Mesenchymal stem cell (in vitro differentiated cells and primary cell): ENCODE results near the gene FBXO45.

Experiments used
- DNase-seq: peaks from one replicate; pipeline ENCODE4 v3.0.0-alpha.2; 2013
- H2AFZ ChIP-seq: one replicate; pipeline ENCODE4 v1.6.1; 2013; ENCODE audit warnings: low read depth, mild to moderate bottlenecking, control low read depth, inconsistent platforms, low read length, moderate library complexity
- H2AK5ac ChIP-seq: 2 replicates; pipeline ENCODE4 v1.6.1; 2013; ENCODE audit warnings: low read length, moderate library complexity, mild to moderate bottlenecking, inconsistent platforms; ENCODE audit not compliant: severe bottlenecking
- H2BK120ac ChIP-seq: one replicate; pipeline ENCODE4 v1.6.1; 2013; ENCODE audit warnings: low read depth, mild to moderate bottlenecking, inconsistent platforms, low read length, moderate library complexity
- H2BK12ac ChIP-seq, 2 experiments: one replicate each; pipeline ENCODE4 v1.6.1; 2013; ENCODE audit warnings: inconsistent platforms in 2 of 2, low read length in 2 of 2, mild to moderate bottlenecking in 2 of 2, moderate library complexity in 2 of 2, control low read depth in 1 of 2
- H2BK15ac ChIP-seq: one replicate; pipeline ENCODE4 v1.6.1; 2013; ENCODE audit warnings: mild to moderate bottlenecking, low read depth, inconsistent platforms; ENCODE audit not compliant: poor library complexity, severe bottlenecking
- H2BK5ac ChIP-seq: 2 replicates; pipeline ENCODE4 v1.6.1; 2013; ENCODE audit warnings: low read depth, mild to moderate bottlenecking, low read length, control low read depth, inconsistent platforms; ENCODE audit not compliant: poor library complexity, severe bottlenecking
- H3K14ac ChIP-seq, 2 experiments: one replicate each; pipeline ENCODE4 v1.6.1; 2013; ENCODE audit warnings: inconsistent platforms in 2 of 2, low read length in 2 of 2, control low read depth in 1 of 2, mild to moderate bottlenecking in 1 of 2, moderate library complexity in 1 of 2
- H3K18ac ChIP-seq, 2 experiments: one replicate each; pipeline ENCODE4 v1.6.1; 2013; ENCODE audit warnings: inconsistent platforms in 2 of 2, low read length in 2 of 2, control low read depth in 1 of 2, low read depth in 1 of 2, mild to moderate bottlenecking in 1 of 2
- H3K23ac ChIP-seq, 2 experiments: one replicate each; pipeline ENCODE4 v1.6.1; 2013; ENCODE audit warnings: inconsistent platforms in 2 of 2, low read length in 2 of 2, mild to moderate bottlenecking in 2 of 2, moderate library complexity in 2 of 2, control low read depth in 1 of 2
- H3K27ac ChIP-seq: 2 replicates; pipeline ENCODE4 v1.5.1; 2013; ENCODE audit warnings: mild to moderate bottlenecking, moderate library complexity, low read length, control low read depth, inconsistent platforms; ENCODE audit not compliant: poor library complexity, severe bottlenecking
- H3K27me3 ChIP-seq, 2 experiments: 2 replicates each; pipeline versions ENCODE4 v1.6.1 to v1.7.0; 2013; ENCODE audit warnings: low read length in 2 of 2, mild to moderate bottlenecking in 2 of 2, moderate library complexity in 2 of 2, control low read depth in 1 of 2, inconsistent platforms in 1 of 2; ENCODE audit not compliant: control insufficient read depth in 1 of 2, insufficient read depth in 1 of 2
- H3K36me3 ChIP-seq, 2 experiments: 2 replicates each; pipeline versions ENCODE4 v1.6.1 to v1.7.0; 2013; ENCODE audit warnings: low read length in 2 of 2, control low read depth in 1 of 2, inconsistent platforms in 1 of 2, low read depth in 1 of 2, mild to moderate bottlenecking in 1 of 2; ENCODE audit not compliant: insufficient read depth in 2 of 2, control insufficient read depth in 1 of 2
- H3K4ac ChIP-seq, 2 experiments: one replicate each; pipeline ENCODE4 v1.6.1; 2013; ENCODE audit warnings: inconsistent platforms in 2 of 2, low read length in 2 of 2, mild to moderate bottlenecking in 2 of 2, moderate library complexity in 2 of 2, control low read depth in 1 of 2, low read depth in 1 of 2
- H3K4me1 ChIP-seq: 2 replicates; pipeline ENCODE4 v1.6.1; 2013; ENCODE audit warnings: low read depth, low read length, control low read depth; ENCODE audit not compliant: control insufficient read depth, insufficient read depth
- H3K4me2 ChIP-seq: 2 replicates; pipeline ENCODE4 v1.6.1; 2013; ENCODE audit warnings: low read length, mild to moderate bottlenecking, inconsistent platforms; ENCODE audit not compliant: poor library complexity, severe bottlenecking
- H3K4me3 ChIP-seq, 2 experiments: 2 replicates each; pipeline versions ENCODE4 v1.5.1 to v1.7.0; 2013; ENCODE audit warnings: low read length in 2 of 2, mild to moderate bottlenecking in 2 of 2, control low read depth in 1 of 2, low read depth in 1 of 2; ENCODE audit not compliant: insufficient read depth in 1 of 2
- H3K79me1 ChIP-seq: replicated peaks from 2 replicates; pipeline ENCODE4 v1.6.1; 2013; ENCODE audit warnings: mild to moderate bottlenecking, control low read depth, low read length, inconsistent platforms; ENCODE audit not compliant: poor library complexity, severe bottlenecking
- H3K9ac ChIP-seq: 2 replicates; pipeline ENCODE4 v1.7.0; 2013; ENCODE audit warnings: mild to moderate bottlenecking, low read length, moderate library complexity
- H3K9me3 ChIP-seq: 2 replicates; pipeline ENCODE4 v1.7.0; 2013; ENCODE audit warnings: mild to moderate bottlenecking, low read length; ENCODE audit not compliant: control insufficient read depth
- H4K8ac ChIP-seq: one replicate; pipeline ENCODE4 v1.6.1; 2013; ENCODE audit warnings: inconsistent platforms, mild to moderate bottlenecking, low read length, moderate library complexity
- H4K91ac ChIP-seq: one replicate; pipeline ENCODE4 v1.6.1; 2013; ENCODE audit warnings: mild to moderate bottlenecking, low read length, inconsistent platforms
- WGBS: methylation state at CpG from one replicate; pipeline ENCODE4 v1.1.7; 2013; ENCODE audit warnings: mixed read lengths; 5-methylcytosine and 5-hydroxymethylcytosine counted together

FBXO45 gene

DNA sequence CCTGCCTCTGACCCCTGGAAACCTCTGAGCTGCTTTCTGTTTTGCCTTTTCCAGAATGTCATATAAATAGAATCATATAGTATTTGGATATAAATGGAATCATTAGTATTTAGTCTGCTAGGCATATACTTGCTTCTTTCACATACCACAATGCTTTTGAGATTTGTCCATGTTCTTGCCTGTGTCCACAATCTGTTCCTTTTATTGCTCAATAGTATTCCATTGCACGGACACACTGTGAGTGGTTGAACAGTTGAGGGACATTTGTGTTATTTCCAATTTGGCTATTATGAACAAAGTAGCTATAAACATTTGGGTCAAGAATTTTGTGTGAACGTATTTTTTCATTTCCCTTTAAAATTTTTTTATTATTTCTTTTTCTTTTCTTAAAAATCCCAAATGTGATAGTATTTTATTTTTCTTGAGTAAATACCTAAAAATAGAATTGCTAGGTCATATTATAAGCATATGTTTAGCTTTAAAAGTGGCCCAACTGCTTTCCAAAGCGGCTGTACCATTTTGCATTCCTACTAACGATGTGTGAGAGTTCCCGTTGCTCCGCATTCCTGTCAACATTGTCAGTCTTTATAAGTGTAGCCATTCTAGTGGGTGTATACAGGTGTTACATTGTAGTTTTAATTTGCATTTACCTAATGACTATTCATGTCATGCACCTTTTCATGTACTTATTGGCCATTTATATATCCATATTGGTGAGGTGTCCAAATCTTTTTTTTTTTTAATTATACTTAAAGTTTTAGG, 26.6 kb upstream of the FBXO45 start:
- Histone ChIP-seq H2BK5ac (no peak overlapping the region), H2BK120ac (no peak overlapping the region), H3K79me1 (no peaks in the 10 kb centered on the region), H3K4ac (no peak overlapping the region), H4K91ac (no peak overlapping the region), H4K8ac (no peak overlapping the region), H3K27ac (no peak overlapping the region), H3K36me3 (no peaks in the 10 kb centered on the region), H3K27me3 (peaks cover 0 to under 1% of the 10 kb centered on the region in 2 experiments), H3K4me1 (no peaks in the 10 kb centered on the region), H3K4me3 (no peak overlapping the region), H2BK12ac (no peak overlapping the region), H3K9me3 (no peaks in the 10 kb centered on the region), H3K9ac (no peak overlapping the region), H2AK5ac (no peak overlapping the region), H3K14ac (no peak overlapping the region), H3K4me2 (no peak overlapping the region), H3K23ac (no peak overlapping the region), H3K18ac (no peak overlapping the region), H2BK15ac (no peak overlapping the region), H2AFZ (no peak overlapping the region)
- no peak for DNase-seq
- WGBS = 91% methylated on average over 4 of the region's 6 CpGs

DNA sequence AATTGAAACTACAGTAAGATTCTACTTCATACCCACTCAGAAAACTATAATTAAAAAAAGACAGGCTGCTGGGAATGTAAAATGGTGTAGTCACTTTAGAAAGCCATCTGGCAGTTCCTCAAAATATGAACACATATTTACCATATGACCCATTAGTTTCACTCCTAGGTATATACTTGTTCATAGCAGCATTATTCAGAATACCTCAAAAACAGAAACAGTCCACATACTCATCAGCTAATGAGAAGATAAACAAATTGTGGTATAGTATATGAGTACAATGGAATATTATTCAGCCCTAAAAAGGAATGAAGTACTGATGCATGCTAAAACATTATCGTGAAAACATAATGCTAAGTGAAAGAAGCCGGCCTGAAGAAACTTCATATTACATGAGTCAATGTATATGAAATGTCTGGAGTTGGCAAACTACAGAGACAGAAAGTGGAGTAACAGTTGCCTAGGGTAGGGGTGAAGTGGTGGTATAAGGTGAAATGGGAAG, 23.9 kb upstream of the FBXO45 start:
- Histone ChIP-seq H3K4me1 (no peaks in the 10 kb centered on the region), H3K9ac (no peak overlapping the region), H3K4me2 (no peak overlapping the region), H3K79me1 (no peaks in the 10 kb centered on the region), H3K4me3 (no peak overlapping the region), H3K4ac (no peak overlapping the region), H3K27me3 (peaks cover 0 to 3% of the 10 kb centered on the region in 2 experiments), H4K91ac (no peak overlapping the region), H2AFZ (no peak overlapping the region), H3K9me3 (peaks cover 3% of the 10 kb centered on the region), H3K14ac (no peak overlapping the region), H2AK5ac (no peak overlapping the region), H3K18ac (no peak overlapping the region), H2BK12ac (no peak overlapping the region), H3K27ac (no peak overlapping the region), H4K8ac (no peak overlapping the region), H2BK5ac (no peak overlapping the region), H3K23ac (no peak overlapping the region), H2BK15ac (no peak overlapping the region), H2BK120ac (no peak overlapping the region), H3K36me3 (no peaks in the 10 kb centered on the region)
- WGBS = 97% methylated on average over 2 of the region's 2 CpGs
- no peak for DNase-seq

DNA sequence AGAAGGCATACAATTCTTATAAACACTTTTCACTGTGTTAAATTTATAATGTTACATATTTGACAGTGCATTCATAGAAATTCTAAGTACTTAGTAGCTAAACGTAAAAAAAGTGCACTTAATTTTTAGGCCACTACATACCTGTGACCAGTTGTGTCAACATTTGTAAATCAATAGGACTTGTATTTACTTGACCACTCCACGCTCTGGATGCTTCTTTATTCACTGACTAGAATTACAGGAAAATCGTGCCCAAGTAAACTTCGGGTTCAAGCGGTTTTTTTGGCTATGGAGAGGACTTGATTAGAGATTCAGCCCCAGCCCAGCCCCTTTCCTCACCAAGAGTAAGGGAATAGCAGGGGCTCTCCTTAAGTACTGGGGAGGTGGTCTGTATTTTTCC, 21.9 kb upstream of the FBXO45 start:
- H3K4me3 ChIP-seq = no peak overlapping the region
- 88% methylated on average over 5 of the region's 5 CpGs for WGBS

DNA sequence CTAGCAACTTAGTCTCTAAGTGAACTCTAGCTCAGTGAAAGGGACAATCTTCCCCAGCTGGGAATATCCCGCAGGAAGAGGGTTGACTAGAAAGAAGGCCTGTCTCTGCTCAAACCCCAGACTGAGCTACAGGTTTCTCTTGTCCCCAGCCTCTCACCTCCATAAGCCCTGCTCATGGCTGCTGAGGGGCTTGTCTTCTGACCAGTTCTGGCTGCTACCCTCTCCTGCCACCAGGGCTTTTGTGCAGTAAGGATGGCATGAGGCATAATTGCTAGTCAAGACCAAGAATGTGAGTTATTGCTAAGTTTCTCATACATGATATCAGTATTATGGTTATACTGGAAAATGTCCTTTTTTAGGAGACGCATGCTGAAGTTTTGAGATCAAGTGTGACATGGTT, 21.4 kb upstream of the FBXO45 start:
- no peak overlapping the region for H3K4ac ChIP-seq
- no peak overlapping the region for H2AK5ac ChIP-seq
- H3K27me3 ChIP-seq = peaks cover 0 to 3% of the 10 kb centered on the region in 2 experiments
- no peaks in the 10 kb centered on the region for H3K79me1 ChIP-seq
- H2BK12ac ChIP-seq = no peak overlapping the region
- peaks cover 6% of the 10 kb centered on the region for H3K9me3 ChIP-seq
- no peak overlapping the region for H3K9ac ChIP-seq
- no peak overlapping the region for H2BK5ac ChIP-seq
- H3K4me3 ChIP-seq = no peak overlapping the region
- no peaks in the 10 kb centered on the region for H3K4me1 ChIP-seq
- no peak overlapping the region for H2AFZ ChIP-seq
- no peak overlapping the region for H3K18ac ChIP-seq
- no peaks in the 10 kb centered on the region for H3K36me3 ChIP-seq
- no peak overlapping the region for H3K27ac ChIP-seq
- H3K14ac ChIP-seq = no peak overlapping the region
- WGBS = 97% methylated on average over 2 of the region's 2 CpGs
- no peak overlapping the region for H2BK120ac ChIP-seq
- H4K8ac ChIP-seq = no peak overlapping the region
- H3K4me2 ChIP-seq = no peak overlapping the region
- peak overlapping the region in 1 of 2 experiments; percentile 67 for H3K23ac ChIP-seq
- DNase-seq = no peak
- H2BK15ac ChIP-seq = no peak overlapping the region
- no peak overlapping the region for H4K91ac ChIP-seq

More for the DNA sequence above, 21.9 kb upstream of the FBXO45 start:
- Histone ChIP-seq H4K8ac (no peak overlapping the region), H4K91ac (no peak overlapping the region), H2AFZ (no peak overlapping the region), H2BK15ac (no peak overlapping the region), H3K4me1 (no peaks in the 10 kb centered on the region), H3K9me3 (peaks cover 6% of the 10 kb centered on the region), H2BK5ac (no peak overlapping the region), H3K18ac (no peak overlapping the region), H3K14ac (no peak overlapping the region), H3K27ac (no peak overlapping the region), H3K27me3 (peaks cover 0 to 3% of the 10 kb centered on the region in 2 experiments), H3K9ac (no peak overlapping the region), H3K79me1 (no peaks in the 10 kb centered on the region), H3K4me2 (no peak overlapping the region), H3K23ac (no peak overlapping the region), H3K4ac (no peak overlapping the region), H3K36me3 (no peaks in the 10 kb centered on the region), H2BK12ac (no peak overlapping the region), H2AK5ac (no peak overlapping the region), H2BK120ac (no peak overlapping the region)
- no peak for DNase-seq
